NOMO-1 treated with dmso at 0.1 percent for 144 hours (cell line): ENCODE results near the gene LIMA1.
"Not testable (repeated sequence)": the region's sequence is repeated elsewhere in the genome, so short reads cannot be mapped to it uniquely, and the experiment has no call there.

ENCODE experiments used
- DNase-seq: peaks from one replicate; lab custom pipeline; 2025; ENCODE audit not compliant: unreplicated experiment; lab: John Stamatoyannopoulos, UW

The LIMA1 gene

GRCh38 chr12:50283229-50283923, at the start of gene LIMA1:
LIMA1 (minus strand) TSS chr12:50283520; CDS start chr12:50248751, 34,769 bp downstream.
- DNase-seq: peak; percentile 77

- no peak for DNase-seq
These were observed 48.4 kb upstream of the LIMA1 start for GRCh38 chr12:50331745-50332144.

- DNase-seq: not testable (repeated sequence)
These were observed 45.3 kb upstream of the LIMA1 start for GRCh38 chr12:50328664-50329063.

- no peak for DNase-seq
These were observed 43.4 kb upstream of the LIMA1 start for GRCh38 chr12:50326590-50327284.

- no peak for DNase-seq
These were observed 42.6 kb upstream of the LIMA1 start for GRCh38 chr12:50325890-50326391.

- DNase-seq: not testable (repeated sequence)
These were observed 41.5 kb upstream of the LIMA1 start for GRCh38 chr12:50324770-50325169.

GRCh38 chr12:50324077-50324476, 40.8 kb upstream of the LIMA1 start:
- DNase-seq: not testable (repeated sequence)

- DNase-seq: no peak
These were observed 38.9 kb upstream of the LIMA1 start for GRCh38 chr12:50322206-50322605.

- no peak for DNase-seq
These were observed 33.9 kb upstream of the LIMA1 start for GRCh38 chr12:50317203-50317602.

- DNase-seq: no peak
These were observed 32.5 kb upstream of the LIMA1 start for GRCh38 chr12:50315803-50316202.

- no peak for DNase-seq
These were observed 31.5 kb upstream of the LIMA1 start for GRCh38 chr12:50314636-50315312.

GRCh38 chr12:50313971-50314370, 30.7 kb upstream of the LIMA1 start:
- DNase-seq: not testable (repeated sequence)

GRCh38 chr12:50313256-50313931, 30.1 kb upstream of the LIMA1 start:
- no peak for DNase-seq

- not testable (repeated sequence) for DNase-seq
These were observed 28.7 kb upstream of the LIMA1 start for GRCh38 chr12:50311858-50312609.

GRCh38 chr12:50309950-50310349, 26.6 kb upstream of the LIMA1 start:
- no peak for DNase-seq

- no peak for DNase-seq
These were observed 19.4 kb upstream of the LIMA1 start for GRCh38 chr12:50302686-50303085.

- no peak for DNase-seq
These were observed 14.7 kb upstream of the LIMA1 start for GRCh38 chr12:50297996-50298395.

- DNase-seq: no peak
These were observed 13.7 kb upstream of the LIMA1 start for GRCh38 chr12:50297027-50297426.

GRCh38 chr12:50296554-50296953, 13.2 kb upstream of the LIMA1 start:
- DNase-seq: no peak

GRCh38 chr12:50291377-50291776, 8.1 kb upstream of the LIMA1 start:
- no peak for DNase-seq
